ENCODE measurements around the gene DNAAF2. TPM values are rescaled to one million over a fixed set of nuclear protein-coding genes. Genes with fewer than 3 reads are reported as not detected.
A peak's percentile ranks its signal among the peaks of the same experiment; 100 is the strongest.

The DNAAF2 gene
- total RNA-seq, 1 experiment from 2014 or later: 11.5 TPM

DNA sequence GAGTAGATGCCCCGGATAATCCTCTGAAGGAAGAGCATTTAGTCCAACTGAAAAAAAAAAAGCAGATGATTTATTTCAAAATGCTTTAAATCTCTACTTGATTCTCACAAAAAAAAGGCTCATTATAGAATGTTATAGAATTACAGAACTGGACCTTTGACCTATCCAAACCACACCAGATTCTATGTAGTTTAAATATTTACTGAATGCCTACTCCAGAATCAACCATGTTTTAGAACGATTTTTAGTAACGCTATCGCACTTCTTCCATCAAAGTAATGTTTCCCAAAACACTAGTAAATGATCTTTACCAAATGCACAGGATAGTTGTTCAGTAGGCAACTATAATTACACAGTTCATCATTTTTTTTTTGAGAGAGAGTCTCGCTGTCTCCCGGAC lies 51.4 kb downstream of the DNAAF2 start:
- Mint-ChIP-seq H3K27me3 (ENCODE audit: insufficient read depth, unreplicated experiment) (no peaks in the 10 kb centered on the region), H3K4me1 (ENCODE audit: low read depth, unreplicated experiment) (peaks cover 21% of the 10 kb centered on the region), H3K4me3 (ENCODE audit: unreplicated experiment) (peak overlapping the region; percentile 98), H3K36me3 (ENCODE audit: insufficient read depth, unreplicated experiment) (peaks cover 76% of the 10 kb centered on the region), H3K9me3 (ENCODE audit: unreplicated experiment) (no peaks in the 10 kb centered on the region), H3K27ac (ENCODE audit: unreplicated experiment) (no peak overlapping the region)
- no peak overlapping the region for H3K4me3 ChIP-seq (ENCODE audit: low read depth, low read length)
- TF ChIP-seq, protein P1, sequence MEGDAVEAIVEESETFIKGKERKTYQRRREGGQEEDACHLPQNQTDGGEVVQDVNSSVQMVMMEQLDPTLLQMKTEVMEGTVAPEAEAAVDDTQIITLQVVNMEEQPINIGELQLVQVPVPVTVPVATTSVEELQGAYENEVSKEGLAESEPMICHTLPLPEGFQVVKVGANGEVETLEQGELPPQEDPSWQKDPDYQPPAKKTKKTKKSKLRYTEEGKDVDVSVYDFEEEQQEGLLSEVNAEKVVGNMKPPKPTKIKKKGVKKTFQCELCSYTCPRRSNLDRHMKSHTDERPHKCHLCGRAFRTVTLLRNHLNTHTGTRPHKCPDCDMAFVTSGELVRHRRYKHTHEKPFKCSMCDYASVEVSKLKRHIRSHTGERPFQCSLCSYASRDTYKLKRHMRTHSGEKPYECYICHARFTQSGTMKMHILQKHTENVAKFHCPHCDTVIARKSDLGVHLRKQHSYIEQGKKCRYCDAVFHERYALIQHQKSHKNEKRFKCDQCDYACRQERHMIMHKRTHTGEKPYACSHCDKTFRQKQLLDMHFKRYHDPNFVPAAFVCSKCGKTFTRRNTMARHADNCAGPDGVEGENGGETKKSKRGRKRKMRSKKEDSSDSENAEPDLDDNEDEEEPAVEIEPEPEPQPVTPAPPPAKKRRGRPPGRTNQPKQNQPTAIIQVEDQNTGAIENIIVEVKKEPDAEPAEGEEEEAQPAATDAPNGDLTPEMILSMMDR (IDR thresholded peaks at IDR 0.05; ENCODE audit: insufficient read depth in 1 of 2, low read depth in 1 of 2, low read length in 1 of 2, severe bottlenecking in 1 of 2, unreplicated experiment in 1 of 2): no peak
- no peaks in the 10 kb centered on the region for H3K27me3 ChIP-seq (replicated peaks; ENCODE audit: control insufficient read depth, insufficient read depth, low read length)
- no peaks in the 10 kb centered on the region; the same call in 1 of the 2 replicates for H3K36me3 ChIP-seq (ENCODE audit: control insufficient read depth, insufficient read depth, low read length)
- no TSS peak for BruUV-seq (replicated peaks)
- H3K9me3 ChIP-seq: no peaks in the 10 kb centered on the region
- peaks cover 10% of the 10 kb centered on the region for H3K4me1 ChIP-seq
- intact Hi-C loops (cut with micrococcal nuclease; ENCODE audit: unreplicated experiment): no loop called here
- DNase-seq: no peak
- ChIA-PET POLR2A (no interaction called here), CTCF (no interaction called here)

DNA sequence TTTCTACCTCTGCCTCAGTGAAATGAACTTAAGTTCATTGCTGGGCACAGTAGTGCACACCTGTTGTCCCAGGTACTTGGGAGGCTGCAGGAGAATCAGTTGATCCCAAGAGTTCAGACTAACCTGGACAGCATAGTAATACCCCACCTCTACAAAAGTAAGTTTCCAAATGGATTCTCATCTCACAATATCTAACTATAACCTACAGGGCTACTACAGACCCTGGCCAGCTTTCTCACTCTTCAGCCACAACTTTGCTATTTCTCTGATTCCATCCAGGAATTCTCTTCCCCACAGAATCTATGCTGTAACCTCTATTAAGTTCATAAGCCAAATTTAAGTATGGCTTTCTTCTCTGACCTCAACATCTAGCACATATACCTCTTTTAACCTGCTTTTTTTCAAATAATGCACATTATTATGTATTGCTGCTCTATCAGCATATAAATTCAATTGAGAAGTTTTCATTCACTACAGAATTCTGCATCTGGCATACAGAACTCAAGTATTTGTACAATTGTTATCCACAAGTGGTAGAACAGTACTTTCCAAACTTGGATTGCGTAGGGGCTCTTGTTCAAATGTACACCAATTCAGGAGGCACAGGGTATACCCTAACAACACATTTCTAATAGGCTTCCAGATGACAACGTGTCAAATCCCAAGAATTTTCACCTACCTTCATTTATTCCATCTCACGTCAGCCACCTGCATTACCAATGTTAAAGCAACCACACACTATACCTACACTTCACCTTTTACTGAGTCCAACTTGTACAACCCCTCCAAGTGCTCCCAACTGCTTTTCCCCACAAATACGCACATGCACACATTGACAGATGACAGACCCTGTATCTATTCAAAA lies 52.7 kb downstream of the DNAAF2 start:
- Histone ChIP-seq H3K36me3 (ENCODE audit: control insufficient read depth, insufficient read depth, low read length) (peaks cover 3% of the 10 kb centered on the region), H3K9me3 (no peaks in the 10 kb centered on the region), H3K4me1 (peaks cover 10% of the 10 kb centered on the region), H3K27me3 (replicated peaks; ENCODE audit: control insufficient read depth, insufficient read depth, low read length) (no peaks in the 10 kb centered on the region), H3K4me3 (ENCODE audit: low read depth, low read length) (no peak overlapping the region)
- Mint-ChIP-seq H3K27ac (ENCODE audit: unreplicated experiment) (peak overlapping the region; percentile 60), H3K4me1 (ENCODE audit: low read depth, unreplicated experiment) (peaks cover 21% of the 10 kb centered on the region), H3K9me3 (ENCODE audit: unreplicated experiment) (no peaks in the 10 kb centered on the region), H3K27me3 (ENCODE audit: insufficient read depth, unreplicated experiment) (no peaks in the 10 kb centered on the region), H3K4me3 (ENCODE audit: unreplicated experiment) (peak overlapping the region; percentile 46), H3K36me3 (ENCODE audit: insufficient read depth, unreplicated experiment) (peaks cover 85% of the 10 kb centered on the region)
- CTCF ChIA-PET: no interaction called here
- intact Hi-C loops (cut with micrococcal nuclease; ENCODE audit: unreplicated experiment): no loop called here
- DNase-seq: no peak
- BruUV-seq (replicated peaks): no TSS peak
- POLR2A ChIA-PET: no interaction called here
- TF ChIP-seq, protein P1 (IDR thresholded peaks at IDR 0.05; ENCODE audit: insufficient read depth in 1 of 2, low read depth in 1 of 2, low read length in 1 of 2, severe bottlenecking in 1 of 2, unreplicated experiment in 1 of 2): no peak

DNA sequence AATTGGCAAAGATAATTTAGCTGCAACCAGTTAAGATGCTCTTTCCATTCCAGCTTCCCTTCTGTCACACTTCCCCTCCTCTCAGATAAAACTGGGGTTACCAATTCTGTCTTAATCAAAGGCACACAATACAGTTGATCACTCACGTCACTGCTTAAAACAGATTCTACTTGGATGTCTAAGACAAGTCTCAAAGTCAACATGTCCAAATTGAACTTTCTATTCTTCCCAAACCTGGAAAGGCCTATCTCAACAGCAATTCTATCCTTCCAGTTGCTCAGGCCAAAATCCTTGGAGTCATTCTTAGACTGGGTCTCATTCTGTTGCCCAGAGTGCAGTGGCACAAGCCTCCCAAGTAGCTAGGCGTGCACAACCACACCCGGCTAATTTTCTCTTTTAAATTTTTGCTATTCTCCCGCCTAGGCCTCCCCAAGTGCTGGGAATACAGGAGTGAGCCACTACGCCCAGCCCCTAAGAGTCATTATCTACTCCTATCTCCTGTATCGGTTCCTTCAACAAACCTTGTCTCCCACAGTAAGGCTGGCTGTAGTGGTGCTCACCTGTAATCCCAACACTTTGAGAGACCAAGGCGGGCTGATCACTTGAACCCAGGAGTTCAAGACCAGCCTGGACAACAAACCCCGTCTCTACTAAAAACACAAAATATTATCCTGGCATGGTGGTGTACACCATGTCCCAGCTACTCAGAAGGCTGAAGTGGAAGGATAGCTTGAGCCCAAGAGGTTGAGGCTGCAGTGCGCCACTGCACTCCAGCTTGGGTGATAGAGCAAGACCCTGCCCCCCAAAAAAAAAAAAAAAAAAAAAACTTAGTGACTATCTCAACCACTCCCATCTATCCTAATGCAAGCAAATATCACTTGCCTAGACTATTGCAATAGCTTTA lies 53.6 kb downstream of the DNAAF2 start:
- BruUV-seq (replicated peaks): no TSS peak
- no peaks in the 10 kb centered on the region for H3K9me3 Mint-ChIP-seq (ENCODE audit: unreplicated experiment)
- CTCF ChIA-PET: interaction anchor here (0.7 kb wide), 1 partner anchor 378 kb away, joined by 9 read pairs; no protein-coding TSS in a partner anchor

More for the DNA sequence above, 53.6 kb downstream of the DNAAF2 start:
- H3K27me3 Mint-ChIP-seq (ENCODE audit: insufficient read depth, unreplicated experiment): no peaks in the 10 kb centered on the region
- no peak for DNase-seq
- H3K27me3 ChIP-seq (replicated peaks; ENCODE audit: control insufficient read depth, insufficient read depth, low read length): no peaks in the 10 kb centered on the region
- H3K4me1 ChIP-seq: peaks cover 10% of the 10 kb centered on the region
- TF ChIP-seq, protein P1 (IDR thresholded peaks at IDR 0.05; ENCODE audit: insufficient read depth in 1 of 2, low read depth in 1 of 2, low read length in 1 of 2, severe bottlenecking in 1 of 2, unreplicated experiment in 1 of 2): no peak
- peaks cover 21% of the 10 kb centered on the region for H3K4me1 Mint-ChIP-seq (ENCODE audit: low read depth, unreplicated experiment)
- peak overlapping the region; percentile 60 for H3K27ac Mint-ChIP-seq (ENCODE audit: unreplicated experiment)
- H3K4me3 Mint-ChIP-seq (ENCODE audit: unreplicated experiment): peak overlapping the region; percentile 46
- intact Hi-C loops (cut with micrococcal nuclease; ENCODE audit: unreplicated experiment): no loop called here
- H3K36me3 ChIP-seq (ENCODE audit: control insufficient read depth, insufficient read depth, low read length): peaks cover 3% of the 10 kb centered on the region
- no peaks in the 10 kb centered on the region for H3K9me3 ChIP-seq
- POLR2A ChIA-PET: interaction anchor here (0.6 kb wide), 1 partner anchor 370 kb away, joined by 6 read pairs; no protein-coding TSS in a partner anchor
- no peak overlapping the region for H3K4me3 ChIP-seq (ENCODE audit: low read depth, low read length)
- H3K36me3 Mint-ChIP-seq (ENCODE audit: insufficient read depth, unreplicated experiment): peaks cover 91% of the 10 kb centered on the region
